Measurements from ENCODE around the gene CST4. TPM values are rescaled to one million over a fixed set of nuclear protein-coding genes. Genes with fewer than 3 reads are reported as not detected.

Gene CST4
- total RNA-seq, 1 donor = not detected

- H3K4me1 ChIP-seq (ENCODE audit: insufficient read depth, low read length) = peaks cover 6% of the 10 kb centered on the region
- H3K27me3 ChIP-seq (ENCODE audit: insufficient read depth, low read length) = no peaks in the 10 kb centered on the region
- no peaks in the 10 kb centered on the region for H3K9me3 ChIP-seq (ENCODE audit: low read depth, low read length)
- no peaks in the 10 kb centered on the region for H3K79me2 ChIP-seq (ENCODE audit: insufficient read depth, low read length)
- no peak for TF ChIP-seq CTCF (IDR thresholded peaks at IDR 0.05; ENCODE audit: extremely low read depth, low read depth, low read length)
- H3K4me3 ChIP-seq (ENCODE audit: insufficient read depth, low read length) = no peak overlapping the region
- H3K36me3 ChIP-seq (ENCODE audit: insufficient read depth, low read length) = no peaks in the 10 kb centered on the region
- no peak overlapping the region for H2AFZ ChIP-seq (ENCODE audit: low read length)
- H3K4me2 ChIP-seq (ENCODE audit: insufficient read depth, low read length) = no peak overlapping the region
- H4K20me1 ChIP-seq (ENCODE audit: insufficient read depth, low read length) = no peaks in the 10 kb centered on the region
- H3K27ac ChIP-seq (ENCODE audit: low read depth, low read length) = no peak overlapping the region
- no peak for DNase-seq (ENCODE audit: insufficient read length, low spot score, missing footprints)
These were observed 35.9 kb downstream of the CST4 start for GRCh38 chr20:23652926-23653325.

- H3K27me3 ChIP-seq (ENCODE audit: insufficient read depth, low read length) = no peaks in the 10 kb centered on the region
- peaks cover 6% of the 10 kb centered on the region for H3K4me1 ChIP-seq (ENCODE audit: insufficient read depth, low read length)
- no peak overlapping the region for H3K4me2 ChIP-seq (ENCODE audit: insufficient read depth, low read length)
- H3K27ac ChIP-seq (ENCODE audit: low read depth, low read length) = no peak overlapping the region
- no peaks in the 10 kb centered on the region for H3K36me3 ChIP-seq (ENCODE audit: insufficient read depth, low read length)
- no peaks in the 10 kb centered on the region for H4K20me1 ChIP-seq (ENCODE audit: insufficient read depth, low read length)
- H2AFZ ChIP-seq (ENCODE audit: low read length) = no peak overlapping the region
- DNase-seq (ENCODE audit: insufficient read length, low spot score, missing footprints) = peak; percentile 92
- no peaks in the 10 kb centered on the region for H3K79me2 ChIP-seq (ENCODE audit: insufficient read depth, low read length)
- no peak overlapping the region for H3K4me3 ChIP-seq (ENCODE audit: insufficient read depth, low read length)
- TF ChIP-seq CTCF (IDR thresholded peaks at IDR 0.05; ENCODE audit: extremely low read depth, low read depth, low read length) = no peak
- H3K9me3 ChIP-seq (ENCODE audit: low read depth, low read length) = no peaks in the 10 kb centered on the region
These were observed 36.5 kb downstream of the CST4 start for GRCh38 chr20:23652371-23652770.

- no peak overlapping the region for H3K27ac ChIP-seq (ENCODE audit: low read depth, low read length)
- TF ChIP-seq CTCF (IDR thresholded peaks at IDR 0.05; ENCODE audit: extremely low read depth, low read depth, low read length) = no peak
- no peaks in the 10 kb centered on the region for H3K9me3 ChIP-seq (ENCODE audit: low read depth, low read length)
- H3K79me2 ChIP-seq (ENCODE audit: insufficient read depth, low read length) = no peaks in the 10 kb centered on the region
- no peak overlapping the region for H3K4me3 ChIP-seq (ENCODE audit: insufficient read depth, low read length)
- DNase-seq (ENCODE audit: insufficient read length, low spot score, missing footprints) = no peak
- H3K36me3 ChIP-seq (ENCODE audit: insufficient read depth, low read length) = no peaks in the 10 kb centered on the region
- H4K20me1 ChIP-seq (ENCODE audit: insufficient read depth, low read length) = no peaks in the 10 kb centered on the region
- H3K27me3 ChIP-seq (ENCODE audit: insufficient read depth, low read length) = no peaks in the 10 kb centered on the region
- no peak overlapping the region for H2AFZ ChIP-seq (ENCODE audit: low read length)
- H3K4me1 ChIP-seq (ENCODE audit: insufficient read depth, low read length) = peaks cover 6% of the 10 kb centered on the region
- no peak overlapping the region for H3K4me2 ChIP-seq (ENCODE audit: insufficient read depth, low read length)
These were observed 37.7 kb downstream of the CST4 start for GRCh38 chr20:23651117-23651516.

GRCh38 chr20:23649830-23650417, 38.9 kb downstream of the CST4 start:
- Histone ChIP-seq H3K27ac (ENCODE audit: low read depth, low read length) (no peak overlapping the region), H3K36me3 (ENCODE audit: insufficient read depth, low read length) (no peaks in the 10 kb centered on the region), H3K9me3 (ENCODE audit: low read depth, low read length) (no peaks in the 10 kb centered on the region), H3K4me3 (ENCODE audit: insufficient read depth, low read length) (no peak overlapping the region), H3K79me2 (ENCODE audit: insufficient read depth, low read length) (no peaks in the 10 kb centered on the region), H3K27me3 (ENCODE audit: insufficient read depth, low read length) (no peaks in the 10 kb centered on the region), H3K4me2 (ENCODE audit: insufficient read depth, low read length) (no peak overlapping the region), H3K4me1 (ENCODE audit: insufficient read depth, low read length) (peaks cover 6% of the 10 kb centered on the region), H4K20me1 (ENCODE audit: insufficient read depth, low read length) (no peaks in the 10 kb centered on the region), H2AFZ (ENCODE audit: low read length) (no peak overlapping the region)
- DNase-seq (ENCODE audit: insufficient read length, low spot score, missing footprints) = no peak
- TF ChIP-seq CTCF (IDR thresholded peaks at IDR 0.05; ENCODE audit: extremely low read depth, low read depth, low read length) = no peak
